SU-DHL-6 (cell line): ENCODE measurements around the gene AKNAD1.

ENCODE experiments used
- H2AFZ ChIP-seq: fragments of 200-600 bp; sonication (generic); 2 replicates; pipeline ENCODE4 v1.6.1; 2014; ENCODE audit warnings: low read depth, mild to moderate bottlenecking, moderate library complexity, mixed read lengths, antibody characterized with exemption, low read length; ENCODE audit not compliant: severe bottlenecking
- H3F3A ChIP-seq: fragments of 200-600 bp; shearing (Covaris generic); 2 replicates; pipeline ENCODE4 v1.6.0; 2016; ENCODE audit warnings: antibody characterized with exemption, mild to moderate bottlenecking; ENCODE audit not compliant: insufficient read depth
- H3K27ac ChIP-seq: fragments of 200-600 bp; sonication (generic); 2 replicates; pipeline ENCODE4 v1.5.1; 2016; ENCODE audit warnings: low read depth, mild to moderate bottlenecking, low read length, moderate library complexity, mixed read lengths
- H3K27me3 ChIP-seq: fragments of 200-600 bp; sonication (generic), shearing (Covaris generic); 2 replicates; pipeline ENCODE4 v1.6.0; 2014; ENCODE audit warnings: mild to moderate bottlenecking, low read length
- H3K36me3 ChIP-seq: fragments of 200-600 bp; sonication (generic); 2 replicates; pipeline ENCODE4 v1.6.1; 2014; ENCODE audit warnings: mild to moderate bottlenecking, low read length, mixed read lengths
- H3K4me2 ChIP-seq: fragments of 300-600, 200-600 bp; shearing (Covaris generic), sonication (generic); 2 replicates; pipeline ENCODE4 v1.6.0; 2014; ENCODE audit warnings: low read length, low read depth, mild to moderate bottlenecking; ENCODE audit not compliant: poor library complexity, severe bottlenecking
- H3K4me3 ChIP-seq: fragments of 200-600 bp; sonication (generic); 2 replicates; pipeline ENCODE4 v1.5.1; 2014; ENCODE audit warnings: antibody characterized with exemption, low read length, mild to moderate bottlenecking, mixed read lengths; ENCODE audit not compliant: insufficient read depth, poor library complexity, severe bottlenecking
- H3K79me2 ChIP-seq: fragments of 200-600 bp; sonication (generic); 2 replicates; pipeline ENCODE4 v1.6.1; 2014; ENCODE audit warnings: mild to moderate bottlenecking, low read length, moderate library complexity; ENCODE audit not compliant: insufficient read depth
- H3K9ac ChIP-seq: fragments of 200-600 bp; sonication (generic); 2 replicates; pipeline ENCODE4 v1.7.0; 2014; ENCODE audit warnings: mild to moderate bottlenecking, low read length
- H3K9me2 ChIP-seq: fragments of 200-600 bp; sonication (generic); replicated peaks from 2 replicates; pipeline ENCODE4 v1.6.1; 2014; ENCODE audit warnings: low read length; ENCODE audit not compliant: insufficient read depth
- H3K9me3 ChIP-seq: fragments of 200-600 bp; sonication (generic); 2 replicates; pipeline ENCODE4 v1.6.1; 2014; ENCODE audit warnings: low read length, mixed read lengths; ENCODE audit not compliant: insufficient read depth
- H4K20me1 ChIP-seq: fragments of 200-600 bp; sonication (generic); 2 replicates; pipeline ENCODE4 v1.6.1; 2014; ENCODE audit warnings: low read depth, mild to moderate bottlenecking, antibody characterized with exemption, low read length, moderate library complexity, mixed read lengths
- EZH2phosphoT487 ChIP-seq: fragments of 200-600 bp; sonication (generic), shearing (Covaris generic); conservative IDR thresholded peaks from 2 replicates; pipeline ENCODE4 v1.6.1; 2018; ENCODE audit warnings: mild to moderate bottlenecking, antibody characterized with exemption, low read length, moderate library complexity, mixed read lengths
- TF ChIP-seq, protein P1 (sequence below): fragments of 200-600 bp; sonication (generic); IDR thresholded peaks from one replicate; pipeline ENCODE4 v1.5.1; 2017; ENCODE audit warnings: antibody characterized with exemption, mild to moderate bottlenecking, low read length, moderate library complexity; ENCODE audit not compliant: insufficient read depth, poor library complexity, severe bottlenecking

Gene AKNAD1

DNA sequence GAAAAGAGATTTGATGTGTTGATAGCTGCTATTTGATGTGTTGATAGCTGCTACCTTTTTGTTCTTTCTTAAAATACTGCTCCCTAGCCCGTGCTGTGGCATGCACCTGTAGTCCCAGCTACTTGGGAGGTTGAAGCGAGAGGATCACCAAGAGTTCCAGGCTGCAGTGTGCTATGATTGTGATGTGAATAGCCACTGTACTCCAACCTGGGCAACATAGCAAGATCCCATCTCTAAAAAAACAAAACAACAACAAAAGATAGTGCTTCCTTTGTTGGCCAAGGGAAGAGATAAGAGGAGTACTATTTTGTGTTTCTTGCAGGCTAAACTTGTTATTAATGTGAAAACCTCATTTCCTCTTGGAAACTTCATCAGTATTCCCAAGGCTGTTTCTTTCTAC, 25.9 kb upstream of the AKNAD1 start:
- Histone ChIP-seq H3K9me2 (no peaks in the 10 kb centered on the region), H3K36me3 (peaks cover 7% of the 10 kb centered on the region; the same call in 1 of the 2 replicates), H3K79me2 (peaks cover 57% of the 10 kb centered on the region)

DNA sequence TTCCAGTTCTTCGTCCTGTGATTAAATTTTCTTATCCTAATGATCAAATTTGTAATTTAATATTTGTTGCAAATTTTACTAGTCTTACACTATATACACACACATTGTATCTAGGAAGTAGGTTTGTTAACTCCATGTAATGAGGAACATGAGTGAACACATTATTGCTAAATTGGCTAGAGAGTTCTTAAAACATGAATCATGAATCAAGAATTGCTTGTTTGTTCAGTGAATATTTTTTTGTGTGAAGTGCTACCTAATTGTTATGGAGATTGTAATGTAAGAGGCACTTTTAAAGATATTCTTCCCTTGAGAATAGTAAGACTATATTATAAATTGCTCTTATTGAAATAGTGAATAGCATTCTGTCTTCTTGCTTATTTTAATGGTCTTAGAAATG, 24.5 kb upstream of the AKNAD1 start:
- Histone ChIP-seq H3K4me2 (no peak overlapping the region), H3F3A (peaks cover 3% of the 10 kb centered on the region; the same call in 1 of the 2 replicates), H3K27me3 (no peaks in the 10 kb centered on the region), H3K9me2 (no peaks in the 10 kb centered on the region), H2AFZ (no peak overlapping the region), H3K4me3 (no peak overlapping the region), H4K20me1 (no peaks in the 10 kb centered on the region), H3K27ac (no peak overlapping the region), H3K79me2 (peaks cover 62% of the 10 kb centered on the region), H3K9ac (no peak overlapping the region), H3K9me3 (no peaks in the 10 kb centered on the region), H3K36me3 (peaks cover 7% of the 10 kb centered on the region; the same call in 1 of the 2 replicates)
- TF ChIP-seq EZH2phosphoT487: no peak
- TF ChIP-seq, protein P1, sequence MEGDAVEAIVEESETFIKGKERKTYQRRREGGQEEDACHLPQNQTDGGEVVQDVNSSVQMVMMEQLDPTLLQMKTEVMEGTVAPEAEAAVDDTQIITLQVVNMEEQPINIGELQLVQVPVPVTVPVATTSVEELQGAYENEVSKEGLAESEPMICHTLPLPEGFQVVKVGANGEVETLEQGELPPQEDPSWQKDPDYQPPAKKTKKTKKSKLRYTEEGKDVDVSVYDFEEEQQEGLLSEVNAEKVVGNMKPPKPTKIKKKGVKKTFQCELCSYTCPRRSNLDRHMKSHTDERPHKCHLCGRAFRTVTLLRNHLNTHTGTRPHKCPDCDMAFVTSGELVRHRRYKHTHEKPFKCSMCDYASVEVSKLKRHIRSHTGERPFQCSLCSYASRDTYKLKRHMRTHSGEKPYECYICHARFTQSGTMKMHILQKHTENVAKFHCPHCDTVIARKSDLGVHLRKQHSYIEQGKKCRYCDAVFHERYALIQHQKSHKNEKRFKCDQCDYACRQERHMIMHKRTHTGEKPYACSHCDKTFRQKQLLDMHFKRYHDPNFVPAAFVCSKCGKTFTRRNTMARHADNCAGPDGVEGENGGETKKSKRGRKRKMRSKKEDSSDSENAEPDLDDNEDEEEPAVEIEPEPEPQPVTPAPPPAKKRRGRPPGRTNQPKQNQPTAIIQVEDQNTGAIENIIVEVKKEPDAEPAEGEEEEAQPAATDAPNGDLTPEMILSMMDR: no peak

More for the DNA sequence above, 25.9 kb upstream of the AKNAD1 start:
- Histone ChIP-seq H3K27ac (no peak overlapping the region), H3K4me2 (no peak overlapping the region), H2AFZ (no peak overlapping the region), H3K4me3 (no peak overlapping the region), H3K9ac (no peak overlapping the region), H4K20me1 (no peaks in the 10 kb centered on the region), H3K27me3 (no peaks in the 10 kb centered on the region), H3F3A (peaks cover 3% of the 10 kb centered on the region; the same call in 1 of the 2 replicates), H3K9me3 (no peaks in the 10 kb centered on the region)
- TF ChIP-seq, protein P1: no peak
- no peak for TF ChIP-seq EZH2phosphoT487

DNA sequence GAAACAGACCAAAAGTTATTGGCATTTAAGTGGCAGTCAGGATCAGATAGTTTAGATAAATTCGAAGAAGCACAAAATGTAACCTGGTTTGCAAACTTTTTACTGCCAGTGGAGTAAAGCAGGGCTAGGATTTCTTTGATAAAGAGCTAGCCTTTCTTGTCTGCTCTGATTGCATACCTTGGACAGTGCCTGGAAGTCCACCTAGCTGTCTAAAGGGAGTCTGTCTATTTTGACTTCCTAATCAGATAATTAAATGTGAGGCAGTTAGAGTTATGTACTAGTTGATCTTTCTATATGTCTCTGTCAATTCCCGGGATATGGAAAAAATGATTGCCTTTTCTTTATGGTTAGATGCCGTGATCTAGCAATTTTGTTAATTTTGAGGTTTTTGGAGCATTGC, 24.0 kb upstream of the AKNAD1 start:
- Histone ChIP-seq H3K79me2 (peaks cover 61% of the 10 kb centered on the region), H3K36me3 (peaks cover 7% of the 10 kb centered on the region; the same call in 1 of the 2 replicates), H3K4me2 (no peak overlapping the region), H3F3A (peaks cover 3% of the 10 kb centered on the region; the same call in 1 of the 2 replicates), H3K9ac (no peak overlapping the region), H3K9me3 (no peaks in the 10 kb centered on the region), H3K4me3 (no peak overlapping the region), H2AFZ (no peak overlapping the region), H3K27ac (no peak overlapping the region), H4K20me1 (no peaks in the 10 kb centered on the region), H3K27me3 (no peaks in the 10 kb centered on the region), H3K9me2 (no peaks in the 10 kb centered on the region)
- TF ChIP-seq, protein P1: no peak
- no peak for TF ChIP-seq EZH2phosphoT487
